Stimulated activated CD8-positive, alpha-beta memory T cell treated with anti-CD3 and anti-CD28 coated beads, Interleukin-7, amount 100 ng/mL, for 48 hours (primary cell): ENCODE data around the gene RASA1.

ENCODE experiments used
- DNase-seq, 2 donors: peaks; one replicate each; pipeline ENCODE4 v3.0.0-alpha.2; 2020; ENCODE audit warnings: low read depth in 1 of 2; ENCODE audit errors: extremely low read depth in 1 of 2

RASA1 gene

GRCh38 chr5:87438231-87438630 lies 170.5 kb downstream of the RASA1 start:
- DNase-seq, result no peak
